ENCODE data around the gene KATNAL1.
"Not testable (repeated sequence)": the region's sequence is repeated elsewhere in the genome, so short reads cannot be mapped to it uniquely, and the experiment has no call there.

Gene KATNAL1

DNA sequence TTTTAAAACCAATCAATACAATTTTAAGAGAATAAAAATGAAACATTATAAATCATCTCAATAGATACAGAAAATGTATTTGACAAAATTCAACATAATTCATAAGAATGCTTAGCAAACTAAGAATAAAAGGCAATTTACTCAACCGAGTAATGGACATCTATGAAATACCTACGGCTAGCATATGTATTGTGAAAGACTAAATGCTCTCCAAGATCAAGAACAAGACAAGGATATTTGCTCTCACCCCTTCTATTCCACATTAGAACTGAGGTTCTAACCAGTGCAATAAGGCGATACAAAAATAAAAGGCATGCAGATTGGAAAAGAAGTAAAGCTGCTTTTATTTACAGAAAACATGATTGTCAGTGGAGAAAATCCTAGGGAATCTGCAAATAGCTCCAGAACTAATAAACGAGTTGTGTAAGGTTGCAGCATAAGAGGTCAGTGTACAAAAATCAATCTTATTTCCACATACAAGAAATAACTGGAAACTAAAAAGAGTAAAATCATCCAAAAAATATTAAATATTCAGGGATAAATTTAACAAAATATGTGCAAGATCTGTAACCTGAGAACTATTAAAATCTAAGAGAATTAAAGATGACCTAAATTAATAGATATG lies 16.4 kb downstream of the KATNAL1 start:
- FAIRE-seq, result no peak

DNA sequence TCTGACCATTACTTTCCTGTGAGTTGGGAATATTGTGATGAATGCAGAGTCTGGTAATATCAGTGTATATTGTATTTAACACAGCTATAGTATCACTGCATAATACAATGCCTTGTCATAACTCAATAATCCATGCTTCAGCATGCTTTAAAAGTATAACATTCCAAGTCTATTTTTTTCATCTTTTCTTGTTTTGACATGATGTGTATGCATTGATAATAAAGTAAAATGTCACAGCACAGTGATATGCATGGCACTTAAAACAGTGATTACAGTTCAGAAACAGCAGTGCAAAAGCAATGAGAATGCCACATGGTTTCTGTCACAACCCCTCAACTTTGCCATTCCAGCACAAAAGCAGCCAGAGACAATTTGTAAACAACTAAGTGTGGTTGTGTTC lies 17.8 kb downstream of the KATNAL1 start:
- FAIRE-seq, result no peak

DNA sequence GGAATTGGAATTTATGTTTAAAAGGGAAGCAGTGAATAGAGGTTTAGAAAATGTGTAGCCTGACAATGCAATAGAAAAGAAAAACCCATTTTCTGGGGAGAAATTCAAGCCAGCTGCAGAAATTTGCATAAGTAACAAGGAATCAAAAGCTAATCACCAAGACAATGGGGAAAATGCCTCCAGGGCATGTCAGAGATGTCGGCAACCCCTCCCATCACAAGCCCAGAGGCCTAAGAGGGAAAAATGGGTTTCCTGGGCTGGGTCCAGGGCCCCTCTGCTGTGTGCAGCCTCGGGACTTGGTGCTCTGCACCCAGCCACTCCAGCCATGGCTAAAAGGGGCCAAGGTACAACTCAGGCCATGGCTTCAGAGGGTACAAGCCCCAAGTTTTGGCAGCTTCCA lies 21.3 kb downstream of the KATNAL1 start:
- FAIRE-seq, result not testable (repeated sequence)

DNA sequence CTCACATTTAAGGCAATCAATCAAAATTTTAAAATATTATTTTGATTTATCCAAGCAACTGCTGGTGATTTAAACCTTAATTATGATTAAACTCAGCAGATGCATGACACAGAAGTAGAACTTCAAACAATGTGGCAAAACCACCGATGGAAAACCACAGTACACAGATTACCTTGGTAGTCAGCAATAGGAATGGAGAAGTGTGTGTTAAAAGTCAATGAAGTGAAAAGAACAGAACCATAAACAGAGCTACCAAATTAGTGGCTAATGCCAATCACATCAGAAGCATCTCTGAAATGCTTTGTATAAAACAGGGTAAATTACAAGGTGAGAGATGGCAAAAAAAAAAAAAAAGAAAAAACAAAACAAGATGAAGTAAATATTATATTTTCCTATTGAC lies 31.2 kb downstream of the KATNAL1 start:
- no peak for FAIRE-seq

DNA sequence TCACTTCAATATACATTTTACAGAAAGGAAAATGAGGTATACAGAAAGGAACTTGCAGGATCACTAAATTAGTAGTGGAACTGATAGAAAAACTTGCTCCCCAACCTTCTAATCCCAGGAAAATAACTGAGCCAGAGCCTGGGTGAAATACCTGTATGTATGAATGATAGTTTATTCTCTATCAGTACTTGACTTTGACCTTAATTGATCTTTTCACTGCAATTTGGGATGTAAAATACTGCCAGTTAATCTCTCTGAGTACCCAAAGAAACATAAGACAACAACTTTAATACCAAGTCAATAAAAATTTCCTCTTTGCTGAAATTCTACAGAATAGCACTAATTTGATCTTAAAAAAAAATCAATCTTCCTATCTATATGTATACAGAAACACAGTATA lies 33.3 kb downstream of the KATNAL1 start:
- FAIRE-seq, result no peak

DNA sequence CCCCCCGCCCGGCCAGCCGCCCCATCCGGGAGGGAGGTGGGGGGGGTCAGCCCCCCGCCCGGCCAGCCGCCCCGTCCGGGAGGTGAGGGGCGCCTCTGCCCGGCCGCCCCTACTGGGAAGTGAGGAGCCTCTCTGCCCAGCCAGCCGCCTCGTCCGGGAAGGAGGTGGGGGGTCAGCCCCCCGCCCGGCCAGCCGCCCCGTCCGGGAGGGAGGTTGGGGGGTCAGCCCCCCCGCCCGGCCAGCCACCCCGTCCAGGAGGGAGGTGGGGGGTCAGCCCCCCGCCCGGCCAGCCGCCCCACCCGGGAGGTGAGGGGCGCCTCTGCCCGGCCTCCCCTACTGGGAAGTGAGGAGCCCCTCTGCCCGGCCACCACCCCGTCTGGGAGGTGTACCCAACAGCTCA lies 37.3 kb downstream of the KATNAL1 start:
- not testable (repeated sequence) for FAIRE-seq

DNA sequence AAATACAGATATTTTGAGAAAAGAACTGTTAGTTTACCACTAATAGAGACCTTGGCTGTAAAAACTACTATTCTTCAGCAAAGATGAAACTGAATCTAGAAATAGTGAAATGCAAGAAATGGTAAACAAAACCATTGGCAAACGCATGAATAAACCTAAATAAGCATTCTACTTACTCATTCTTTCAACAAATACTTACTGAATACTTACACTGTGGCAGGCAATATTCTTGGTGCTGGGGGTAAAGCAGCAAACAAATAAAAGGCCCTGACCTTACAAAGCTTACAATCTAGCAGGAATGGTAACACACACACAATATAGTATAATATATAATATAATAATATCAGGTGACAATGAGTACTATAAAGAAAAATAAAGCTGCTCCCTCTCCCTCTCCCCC lies 38.7 kb downstream of the KATNAL1 start:
- no peak for FAIRE-seq

DNA sequence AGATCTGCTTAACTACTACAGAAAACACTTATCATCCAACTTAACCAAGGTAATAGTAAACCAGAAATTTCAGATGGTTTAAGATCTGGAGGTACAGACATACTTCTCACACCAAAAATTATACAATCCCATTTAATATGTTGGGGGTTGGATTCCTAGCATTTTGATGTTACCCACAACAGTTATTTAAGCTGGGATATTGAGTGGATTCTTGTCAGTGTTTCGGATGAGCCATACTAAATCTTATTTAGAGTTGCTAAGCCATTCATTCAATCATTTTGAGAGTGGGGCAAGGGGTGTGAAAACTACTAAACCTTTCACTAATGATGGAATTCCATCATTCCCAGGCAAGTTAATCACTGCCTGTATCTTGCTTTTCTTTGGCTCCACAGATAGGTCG lies 40.6 kb downstream of the KATNAL1 start:
- no peak for FAIRE-seq

DNA sequence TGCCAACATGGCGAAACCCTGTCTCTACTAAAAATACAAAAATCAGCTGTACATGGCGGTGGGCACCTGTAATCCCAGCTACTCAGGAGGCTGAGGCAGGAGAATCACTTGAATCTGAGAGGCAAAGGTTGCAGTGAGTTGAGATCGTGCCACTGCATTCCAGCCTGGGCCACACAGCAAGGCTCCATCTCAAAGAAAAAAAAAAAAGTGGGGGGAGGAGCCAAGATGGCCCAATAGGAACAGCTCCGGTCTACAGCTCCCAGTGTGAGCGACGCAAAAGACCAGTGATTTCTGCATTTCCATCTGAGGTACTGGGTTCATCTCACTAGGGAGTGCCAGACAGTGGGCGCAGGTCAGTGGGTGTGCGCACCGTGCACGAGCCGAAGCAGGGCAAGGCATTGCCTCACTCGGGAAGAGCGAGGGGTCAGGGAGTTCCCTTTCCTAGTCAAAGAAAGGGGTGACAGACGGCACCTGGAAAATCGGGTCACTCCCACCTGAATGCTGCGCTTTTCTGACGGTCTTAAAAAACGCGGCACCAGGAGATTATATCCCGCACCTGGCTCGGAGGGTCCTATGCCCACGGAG lies 48.1 kb downstream of the KATNAL1 start:
- FAIRE-seq, result not testable (repeated sequence)

DNA sequence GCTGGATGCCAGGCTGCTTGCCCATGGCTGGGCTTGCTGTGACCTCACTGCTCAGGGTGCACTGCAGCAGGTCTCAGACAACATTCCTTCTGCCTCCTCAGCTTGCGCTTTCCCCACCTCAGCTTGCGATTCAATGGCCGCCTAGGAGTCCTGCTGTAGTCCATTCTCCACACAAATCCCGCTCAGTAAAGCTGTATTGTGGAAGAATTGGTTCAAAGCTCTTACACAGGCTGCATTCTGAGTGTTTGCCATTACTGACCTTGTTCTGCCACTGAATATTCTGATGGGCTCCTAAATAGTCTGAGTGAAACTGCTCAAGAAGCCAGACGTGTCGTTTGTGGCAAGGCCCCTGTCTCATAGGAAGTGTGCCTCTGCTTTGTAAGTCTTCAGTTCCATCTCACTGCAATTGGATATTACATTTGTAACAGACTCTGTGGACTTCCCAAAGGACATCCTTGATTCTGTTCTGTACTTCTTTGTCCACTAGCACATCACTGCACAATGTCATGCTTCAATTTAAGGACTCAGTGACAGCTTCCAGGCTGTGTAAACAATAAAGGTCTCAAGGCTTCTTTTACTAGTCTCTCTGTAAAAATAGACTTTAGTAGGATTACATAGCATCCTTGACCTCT lies 49.8 kb downstream of the KATNAL1 start:
- no peak for FAIRE-seq

DNA sequence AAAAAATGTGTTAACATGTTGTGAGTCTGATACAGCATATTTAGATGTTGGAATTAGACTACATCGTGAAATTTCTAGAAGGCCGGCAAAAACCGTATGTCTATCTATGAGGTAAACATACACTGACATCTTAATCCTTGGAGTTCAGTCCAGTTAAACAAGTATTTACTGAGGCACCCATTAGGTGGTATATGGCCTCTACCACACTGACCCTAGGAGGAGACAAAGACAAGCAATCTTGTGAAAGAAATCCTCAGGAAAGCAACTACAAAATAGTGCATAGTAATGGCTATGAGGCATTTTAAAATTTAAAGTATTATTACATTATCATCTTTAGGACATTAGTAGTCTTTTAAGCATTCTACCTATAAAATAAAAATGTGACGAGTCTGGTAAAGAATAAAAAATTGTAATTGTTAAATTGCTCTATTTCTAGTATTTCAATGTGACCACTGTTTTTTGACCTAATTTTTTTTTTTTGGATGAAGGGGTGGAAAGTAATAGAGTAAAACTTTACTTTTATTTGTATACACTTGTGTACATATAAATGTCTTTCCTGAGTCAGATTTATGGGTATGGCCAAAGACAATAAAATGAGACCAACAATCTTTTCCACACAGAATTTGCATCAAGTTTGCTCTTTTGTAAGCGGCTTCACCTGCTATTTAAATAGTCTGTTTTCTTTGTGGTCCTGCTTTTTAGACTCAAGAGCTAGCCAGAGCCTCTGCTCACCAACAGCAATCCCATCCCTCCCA lies 50.5 kb downstream of the KATNAL1 start:
- FAIRE-seq, result no peak

DNA sequence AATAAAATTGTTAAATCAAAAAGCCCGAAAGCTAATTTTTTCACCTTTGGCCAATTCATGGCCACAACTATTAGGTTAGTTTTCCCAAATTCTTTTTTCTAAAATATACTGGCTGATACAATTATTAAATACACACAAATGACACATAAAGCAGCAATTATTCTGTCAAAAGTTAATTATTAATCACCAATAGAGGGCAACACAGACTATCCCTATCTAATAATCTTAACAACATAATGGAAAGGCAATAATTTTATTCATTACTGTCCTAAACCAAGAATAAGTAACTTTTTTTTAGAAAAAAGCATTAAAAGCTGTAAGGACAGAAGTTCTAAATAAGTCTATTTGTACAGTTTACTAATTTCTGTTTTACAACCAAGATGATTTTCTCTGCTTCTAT lies 51.7 kb downstream of the KATNAL1 start:
- FAIRE-seq, result no peak

DNA sequence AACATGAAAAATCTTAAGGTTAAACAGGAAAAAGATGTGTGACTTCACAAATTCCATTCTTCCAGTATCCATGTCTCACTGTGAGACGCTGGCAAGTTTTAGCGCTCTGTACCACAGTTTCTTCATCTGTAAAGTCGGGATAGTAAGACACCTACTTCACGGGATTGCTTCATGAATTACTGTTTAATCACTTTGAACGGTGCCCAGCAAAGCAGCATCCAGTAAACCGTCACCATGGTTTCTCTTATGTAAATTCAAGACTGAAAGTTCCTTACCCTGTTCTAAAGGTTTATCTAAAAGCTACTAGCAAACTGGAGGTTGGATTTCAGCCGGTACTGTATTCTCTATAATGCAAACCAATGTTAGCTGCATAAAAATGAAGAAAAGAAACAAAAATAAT lies 53.5 kb downstream of the KATNAL1 start:
- no peak for FAIRE-seq

DNA sequence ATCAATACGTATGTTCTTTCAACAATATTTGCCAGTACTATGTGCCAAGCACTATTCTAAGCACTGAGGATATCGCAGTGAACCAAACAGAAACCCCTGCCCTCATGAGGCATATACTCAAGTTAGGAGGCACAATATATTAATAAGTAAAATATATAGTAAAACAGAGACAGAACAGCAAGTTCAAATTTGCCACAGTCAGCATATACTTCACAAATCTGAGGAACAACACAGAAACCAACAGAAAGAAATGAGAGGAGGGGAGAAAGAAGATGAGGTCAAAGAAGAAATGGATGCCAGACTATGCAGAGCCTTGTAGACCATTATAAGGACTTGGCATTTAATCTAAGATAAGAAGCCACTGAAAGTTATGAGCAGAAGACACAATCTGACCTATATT lies 59.9 kb downstream of the KATNAL1 start:
- no peak for FAIRE-seq

DNA sequence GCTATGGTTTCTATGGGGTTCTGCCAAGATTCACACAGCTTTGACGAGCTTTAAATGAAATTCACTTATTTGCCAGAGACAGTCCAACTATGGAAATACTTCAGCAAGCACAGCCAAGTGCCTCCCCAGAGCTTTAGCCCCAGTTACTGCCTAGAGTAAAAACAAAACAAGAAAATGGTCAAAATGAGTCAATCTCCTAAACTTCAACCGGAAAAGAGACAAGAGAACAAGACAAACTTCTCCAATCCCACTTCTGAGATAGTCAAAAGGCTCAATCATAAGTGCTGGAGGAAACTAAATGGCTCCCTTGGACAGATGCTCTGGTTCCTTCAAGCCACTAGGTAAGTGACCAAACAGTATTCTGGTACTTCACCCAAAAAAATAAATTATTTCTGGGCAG lies 65.8 kb downstream of the KATNAL1 start:
- FAIRE-seq, result no peak

DNA sequence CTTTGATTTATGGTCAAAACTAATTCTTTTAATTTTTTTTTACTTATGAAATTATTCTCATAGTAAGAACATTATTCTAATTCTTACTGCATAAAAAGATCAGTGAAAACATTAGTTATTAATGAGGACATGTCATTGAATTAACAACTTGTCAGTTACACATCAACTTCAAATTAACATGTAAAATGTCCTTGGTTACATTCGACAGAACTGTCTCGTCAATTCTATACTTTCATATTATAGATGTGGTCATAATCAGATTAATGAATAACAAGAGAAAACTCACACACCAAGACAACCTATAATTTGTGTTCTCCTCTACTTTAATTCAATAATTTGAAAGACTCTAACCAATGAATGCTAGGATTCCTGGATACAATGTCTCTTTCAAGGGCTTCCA lies 66.7 kb downstream of the KATNAL1 start:
- FAIRE-seq, result no peak

DNA sequence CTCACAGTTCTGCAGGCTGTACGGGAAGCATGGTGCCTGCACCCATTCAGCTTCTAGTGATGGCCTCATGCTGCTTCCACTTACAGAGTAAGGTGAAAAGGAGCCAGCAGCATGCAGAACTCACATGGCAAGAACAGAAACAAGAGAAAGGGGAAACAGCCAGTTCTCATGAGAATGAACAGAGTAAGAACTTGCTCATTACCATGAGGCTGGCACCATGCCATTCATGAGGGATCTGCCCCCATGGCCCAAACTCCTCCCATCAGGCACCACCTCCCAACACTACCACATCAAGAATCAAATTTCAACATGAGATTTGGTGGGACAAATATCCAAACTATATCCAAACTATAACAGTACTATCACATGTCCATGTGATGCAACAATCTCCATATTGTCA lies 72.1 kb downstream of the KATNAL1 start:
- FAIRE-seq, result no peak

DNA sequence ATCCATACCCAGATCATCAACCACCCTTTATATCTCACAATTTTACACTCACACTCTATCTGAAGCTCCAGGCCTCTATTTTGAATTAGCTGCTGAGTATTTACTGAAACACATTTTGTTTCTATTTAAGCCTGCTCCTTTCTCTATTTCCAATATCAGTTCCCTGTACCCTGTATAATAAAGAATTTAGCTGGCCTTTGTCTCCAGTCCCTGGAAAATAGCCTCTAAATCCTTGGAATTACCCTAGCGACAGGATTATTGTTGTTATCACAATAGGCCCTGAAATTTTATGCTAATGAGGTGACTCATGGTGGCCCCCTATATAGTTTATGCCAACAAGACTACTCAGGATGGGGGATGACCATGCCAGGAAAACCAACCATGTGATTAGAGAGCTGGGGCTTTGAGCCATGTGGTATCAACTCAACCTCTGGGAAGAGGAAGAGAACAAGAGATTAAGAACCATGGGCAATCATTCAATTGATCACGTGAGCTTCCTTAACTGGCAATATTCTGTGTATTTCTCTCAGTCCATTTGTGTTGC lies 72.7 kb downstream of the KATNAL1 start:
- FAIRE-seq, result no peak

DNA sequence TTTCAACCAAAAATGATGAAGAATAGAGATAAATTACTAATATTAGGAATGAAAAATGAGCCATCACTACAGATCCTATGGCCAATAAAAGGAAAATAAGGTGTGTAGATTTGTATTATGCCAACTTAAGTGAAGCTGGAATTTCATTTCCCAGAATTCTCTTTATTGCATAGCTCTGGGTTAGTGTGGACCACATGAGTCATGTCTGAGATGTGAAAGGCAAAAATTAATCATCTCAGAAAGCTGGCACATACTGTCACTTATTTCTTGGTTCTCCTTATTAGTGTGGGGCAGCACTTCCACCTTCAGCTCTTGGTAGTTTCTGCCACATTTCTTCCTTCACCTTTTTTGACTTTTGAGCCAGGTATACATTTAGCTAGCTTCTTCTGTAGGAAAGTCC lies 82.6 kb downstream of the KATNAL1 start:
- no peak for FAIRE-seq

DNA sequence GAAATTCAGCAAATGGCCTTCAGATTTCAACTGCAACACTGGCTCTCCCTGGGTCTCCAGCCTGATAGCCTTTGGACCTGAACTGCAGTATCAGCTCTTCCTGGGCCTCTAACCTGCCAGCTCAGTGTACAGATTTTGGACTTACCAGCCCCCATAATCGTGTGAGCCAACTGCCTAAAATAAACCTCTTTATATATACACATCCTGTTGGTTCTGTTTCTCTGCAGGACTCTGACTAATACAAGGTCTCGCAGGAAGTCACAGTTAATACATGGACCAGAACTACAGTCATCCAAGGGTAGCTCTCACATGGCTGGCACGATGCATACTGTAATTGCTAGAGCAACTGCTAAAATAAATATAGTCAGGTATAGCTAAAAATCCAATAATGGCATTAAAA lies 85.1 kb downstream of the KATNAL1 start:
- no peak for FAIRE-seq

DNA sequence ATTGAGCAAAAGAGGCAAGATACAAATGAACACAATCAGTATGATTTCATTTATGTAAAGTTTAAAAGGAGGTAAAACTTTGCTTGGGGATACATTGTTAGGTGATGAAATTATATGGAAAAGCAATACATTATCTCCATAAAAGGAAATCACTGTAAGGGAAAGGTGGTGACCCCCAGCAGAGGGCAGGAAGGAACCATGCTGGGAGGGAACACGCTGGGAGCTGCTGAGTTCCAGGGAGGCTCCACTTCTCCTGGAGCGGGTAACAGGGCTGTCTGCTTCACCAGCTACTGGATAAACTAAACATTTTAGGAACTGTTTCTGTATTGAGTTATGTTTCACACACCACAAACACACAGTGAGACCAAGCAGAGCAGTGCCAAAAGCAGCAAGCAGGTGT lies 91.2 kb downstream of the KATNAL1 start:
- FAIRE-seq, result no peak

DNA sequence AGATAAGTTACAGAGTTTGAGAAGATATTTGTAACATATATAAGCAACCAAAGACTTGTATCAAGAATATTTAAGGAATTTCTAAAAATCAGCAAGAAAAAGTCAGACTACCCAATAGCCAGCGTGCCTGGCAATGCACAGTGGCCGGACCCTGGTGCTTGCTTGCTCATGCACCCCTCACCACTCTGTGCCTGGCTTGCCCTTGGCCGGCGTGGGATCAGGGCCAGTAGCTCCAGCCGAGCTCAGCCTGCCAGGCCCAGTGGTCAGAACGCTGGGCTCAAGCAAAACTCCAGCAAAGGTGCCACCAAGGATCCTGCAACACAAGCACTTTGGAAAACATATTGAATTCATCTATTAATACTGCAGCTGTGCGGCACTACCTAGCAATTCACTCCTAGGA lies 95.1 kb downstream of the KATNAL1 start:
- FAIRE-seq, result no peak

DNA sequence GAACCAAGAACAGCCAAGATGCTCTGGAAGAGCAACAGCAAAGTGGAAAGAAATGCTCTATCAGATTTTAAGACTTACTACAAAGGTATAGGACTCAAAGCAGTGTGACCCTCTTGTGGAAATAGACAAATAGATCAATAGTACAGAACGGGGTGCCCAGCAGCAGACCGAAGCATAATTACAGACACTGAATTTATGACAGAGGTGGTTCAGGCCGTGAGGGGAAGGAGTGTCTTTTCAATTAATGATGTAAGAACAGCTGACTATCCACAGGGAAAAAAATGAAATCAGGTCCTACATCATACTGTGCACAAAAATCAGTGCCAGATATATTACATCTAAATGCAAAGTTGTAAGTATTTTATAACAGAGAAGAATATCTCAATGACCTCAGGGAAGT lies 95.6 kb downstream of the KATNAL1 start:
- no peak for FAIRE-seq

DNA sequence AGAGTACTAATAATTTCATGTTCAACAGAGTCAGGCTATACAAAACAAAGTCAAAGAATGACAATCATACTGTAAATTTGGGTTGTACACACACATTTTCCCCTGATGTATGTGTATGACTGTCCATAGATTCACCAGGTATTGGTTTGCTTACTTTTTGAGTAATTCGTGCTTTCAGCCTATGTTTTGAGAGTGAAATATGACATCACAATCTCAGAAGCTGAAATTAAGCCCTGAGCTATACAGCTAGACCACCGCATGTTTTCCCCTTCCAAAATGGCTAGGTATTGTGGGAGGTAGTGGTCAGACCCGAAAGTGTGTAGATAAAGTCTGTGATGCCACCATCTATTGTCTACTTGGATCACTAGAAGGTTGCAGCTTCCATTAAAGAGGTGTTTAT lies 102.8 kb downstream of the KATNAL1 start:
- no peak for FAIRE-seq
